Vagina (tissue), 2 donors: Measurements from ENCODE around the gene RASGRF2.

ENCODE experiments used
- POLR2A ChIP-seq, 2 donors: fragments of 450-650 bp; IDR thresholded peaks; one replicate each; pipeline ENCODE4 v1.6.1; 2017; ENCODE audit warnings: antibody characterized with exemption in 2 of 2, mild to moderate bottlenecking in 2 of 2, moderate library complexity in 2 of 2
- TF ChIP-seq, protein P1 (sequence below), 3 experiments: fragments of 450-650 bp in 2 of 3; fragments of 200-600 bp in 1 of 3; sonication (generic) in 1 of 3; IDR thresholded peaks; one replicate each; pipeline ENCODE4 v1.5.1; 2017 to 2019; ENCODE audit warnings: antibody characterized with exemption in 3 of 3, mild to moderate bottlenecking in 2 of 3, moderate library complexity in 2 of 3

DNA sequence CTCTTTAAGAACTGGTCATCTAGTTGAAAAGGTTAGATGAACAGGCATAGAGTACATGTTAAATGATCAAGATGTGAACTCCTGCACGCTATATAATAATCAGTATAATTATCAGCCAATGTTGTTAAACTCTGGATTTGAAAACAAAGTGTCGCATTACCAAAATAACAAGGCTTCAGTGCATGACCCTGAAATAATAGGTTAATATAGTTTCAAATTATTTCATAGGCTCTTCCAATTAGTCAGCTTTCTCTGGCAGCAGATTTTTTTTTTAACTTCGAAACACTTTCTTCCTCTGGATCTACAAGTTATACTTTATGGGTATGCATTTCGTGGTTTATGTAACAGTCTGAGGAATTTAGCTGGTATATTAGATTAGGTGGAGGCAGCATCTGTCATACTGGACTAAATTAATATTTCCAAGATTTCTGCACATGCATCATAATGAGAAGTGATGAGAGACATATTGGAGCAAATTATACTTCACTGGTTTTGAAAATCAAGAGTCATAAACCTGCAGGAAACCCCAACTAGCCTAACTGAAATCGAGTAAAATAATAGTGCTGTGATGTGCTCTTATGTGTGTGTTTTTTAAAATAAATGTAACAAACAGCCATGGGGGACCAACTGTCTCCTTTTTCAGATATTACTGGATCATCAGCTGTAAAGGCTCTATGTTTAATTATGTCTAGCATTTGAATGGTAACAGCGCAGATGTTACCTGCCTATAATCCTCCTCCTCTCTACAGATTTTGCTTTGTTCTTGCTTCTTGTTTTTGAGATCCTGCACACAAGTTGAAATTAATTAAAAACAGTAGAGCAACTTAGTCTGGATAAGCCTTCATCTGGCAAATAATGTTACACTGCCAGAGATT is 187.1 kb downstream of the RASGRF2 start:
- TF ChIP-seq, protein P1, sequence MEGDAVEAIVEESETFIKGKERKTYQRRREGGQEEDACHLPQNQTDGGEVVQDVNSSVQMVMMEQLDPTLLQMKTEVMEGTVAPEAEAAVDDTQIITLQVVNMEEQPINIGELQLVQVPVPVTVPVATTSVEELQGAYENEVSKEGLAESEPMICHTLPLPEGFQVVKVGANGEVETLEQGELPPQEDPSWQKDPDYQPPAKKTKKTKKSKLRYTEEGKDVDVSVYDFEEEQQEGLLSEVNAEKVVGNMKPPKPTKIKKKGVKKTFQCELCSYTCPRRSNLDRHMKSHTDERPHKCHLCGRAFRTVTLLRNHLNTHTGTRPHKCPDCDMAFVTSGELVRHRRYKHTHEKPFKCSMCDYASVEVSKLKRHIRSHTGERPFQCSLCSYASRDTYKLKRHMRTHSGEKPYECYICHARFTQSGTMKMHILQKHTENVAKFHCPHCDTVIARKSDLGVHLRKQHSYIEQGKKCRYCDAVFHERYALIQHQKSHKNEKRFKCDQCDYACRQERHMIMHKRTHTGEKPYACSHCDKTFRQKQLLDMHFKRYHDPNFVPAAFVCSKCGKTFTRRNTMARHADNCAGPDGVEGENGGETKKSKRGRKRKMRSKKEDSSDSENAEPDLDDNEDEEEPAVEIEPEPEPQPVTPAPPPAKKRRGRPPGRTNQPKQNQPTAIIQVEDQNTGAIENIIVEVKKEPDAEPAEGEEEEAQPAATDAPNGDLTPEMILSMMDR (IDR thresholded peaks at IDR 0.05), result no peak
- TF ChIP-seq POLR2A (IDR thresholded peaks at IDR 0.05), result no peak
